Activated CD8-positive, alpha-beta memory T cell treated with anti-CD3 and anti-CD28 coated beads, Interleukin-2, amount 50 U/mL, for 48 hours (primary cell): Measurements from ENCODE around the gene MMP28.
"Not testable (repeated sequence)": the region's sequence is repeated elsewhere in the genome, so short reads cannot be mapped to it uniquely, and the experiment has no call there.

ENCODE experiments used
- DNase-seq: peaks from one replicate; pipeline ENCODE4 v3.0.0-alpha.2; 2020

MMP28 gene

GRCh38 chr17:35765086-35765710, 30.2 kb downstream of the MMP28 start:
- no peak for DNase-seq

DNA sequence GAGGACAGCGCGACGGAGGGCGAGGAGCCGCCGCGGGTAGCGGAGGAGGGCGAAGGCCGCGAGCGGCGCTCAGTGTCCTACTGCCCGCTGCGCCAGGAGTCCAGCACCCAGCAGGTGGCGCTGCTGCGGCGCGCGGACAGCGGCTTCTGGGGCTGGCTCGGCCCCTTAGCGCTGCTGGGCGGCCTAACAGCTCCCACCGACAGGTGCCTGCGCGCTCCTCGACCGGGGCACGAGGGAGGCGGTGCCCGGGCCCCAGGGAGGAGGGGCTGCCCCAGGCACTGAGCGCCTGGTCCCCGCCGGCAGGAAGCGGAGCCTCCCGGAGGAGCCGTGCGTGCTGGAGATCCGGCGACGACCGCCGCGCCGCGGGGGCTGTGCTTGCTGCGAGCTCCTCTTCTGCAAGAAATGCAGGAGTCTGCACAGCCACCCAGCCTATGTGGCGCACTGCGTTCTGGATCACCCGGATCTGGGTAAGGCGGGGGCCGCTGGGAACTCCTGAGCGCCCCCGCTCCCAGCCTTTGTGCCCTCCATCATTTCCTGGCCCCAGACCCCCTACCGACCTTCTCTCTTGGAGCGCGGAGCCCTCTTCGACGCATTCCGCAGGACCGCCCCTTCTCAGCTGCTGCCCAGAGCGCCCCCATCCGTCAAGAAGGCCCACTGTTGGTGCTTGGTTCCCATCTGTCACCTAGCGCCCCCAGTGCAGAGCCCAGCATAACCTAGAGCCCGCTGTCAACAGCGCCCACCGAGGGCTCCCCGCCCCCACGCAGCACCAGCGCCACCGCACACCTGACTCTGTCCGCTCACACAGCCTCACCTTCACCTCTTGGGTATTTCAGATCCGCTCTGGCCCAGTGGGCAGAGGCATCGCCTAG, 31.1 kb downstream of the MMP28 start:
- DNase-seq: peak; percentile 96

DNA sequence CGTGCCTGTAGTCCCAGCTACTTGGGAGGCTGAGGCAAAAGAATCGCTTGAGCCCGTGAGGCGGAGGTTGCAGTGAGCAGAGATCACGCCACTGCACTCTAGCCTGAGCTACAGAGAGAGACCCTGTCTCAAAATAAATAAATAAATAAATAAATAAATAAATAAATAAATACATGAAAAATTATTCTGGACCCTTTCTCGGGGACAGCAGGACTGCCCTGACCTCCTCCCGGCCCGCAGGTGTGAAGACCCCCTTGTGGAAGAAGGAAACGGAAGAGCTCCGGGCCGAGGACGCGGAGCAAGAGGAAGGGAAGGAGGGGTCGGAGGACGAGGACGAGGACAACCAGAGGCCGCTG, 31.7 kb downstream of the MMP28 start:
- DNase-seq: no peak

- no peak for DNase-seq
These were observed 33.8 kb downstream of the MMP28 start for GRCh38 chr17:35761601-35762000.

DNA sequence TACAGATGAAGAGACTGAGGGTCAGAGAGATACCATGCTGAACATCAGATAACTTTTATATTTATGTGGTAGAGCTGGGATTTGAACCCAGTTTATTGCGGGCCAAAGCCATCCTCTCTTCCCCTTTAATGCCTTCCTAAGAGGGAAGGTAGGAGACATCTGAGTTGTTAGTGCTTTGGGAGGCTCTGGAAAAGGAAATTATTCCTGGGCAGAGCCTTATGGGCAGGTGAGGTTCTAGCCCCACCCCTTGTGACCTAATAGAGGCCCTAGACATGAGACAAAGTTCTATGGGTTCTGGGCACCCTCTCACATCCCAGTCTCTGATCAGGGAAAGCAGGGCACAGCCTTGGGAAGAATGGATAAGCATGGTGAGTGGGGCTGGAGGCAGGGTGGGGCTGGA, 34.9 kb downstream of the MMP28 start, which contains the start of gene C17orf50:
C17orf50 (plus strand) TSS at position 301 of the 400 bp plus-strand sequence; CDS start at position 356, 55 bp downstream.
- no peak for DNase-seq

- DNase-seq: no peak
These were observed 38.2 kb downstream of the MMP28 start for GRCh38 chr17:35757243-35757642.

GRCh38 chr17:35752945-35753764, 42.3 kb downstream of the MMP28 start, which contains the start of gene GAS2L2:
TSS of gene GAS2L2 (minus strand) at chr17:35753239. CDS start at chr17:35752850, 389 bp downstream.
- no peak for DNase-seq

DNA sequence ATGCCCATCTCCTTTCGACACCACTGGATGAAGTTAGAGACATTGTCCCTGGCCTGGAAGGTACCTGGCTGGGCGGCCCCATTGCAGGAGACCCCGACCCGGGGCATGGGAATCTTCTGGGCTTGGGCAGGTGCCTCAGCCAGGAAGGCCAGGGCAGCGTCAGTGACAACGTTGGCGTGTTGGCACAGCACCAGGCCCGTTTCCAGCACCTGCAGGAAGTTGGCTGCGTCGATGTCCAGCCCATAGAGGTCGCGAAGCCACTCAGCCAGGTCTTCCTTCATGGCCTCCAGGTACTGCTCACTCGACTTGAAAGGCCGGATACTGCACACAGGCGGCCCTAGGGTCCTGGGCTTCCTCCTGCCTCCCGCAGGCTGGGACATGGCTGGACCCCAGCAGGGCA, 43.0 kb downstream of the MMP28 start:
- DNase-seq: no peak

DNA sequence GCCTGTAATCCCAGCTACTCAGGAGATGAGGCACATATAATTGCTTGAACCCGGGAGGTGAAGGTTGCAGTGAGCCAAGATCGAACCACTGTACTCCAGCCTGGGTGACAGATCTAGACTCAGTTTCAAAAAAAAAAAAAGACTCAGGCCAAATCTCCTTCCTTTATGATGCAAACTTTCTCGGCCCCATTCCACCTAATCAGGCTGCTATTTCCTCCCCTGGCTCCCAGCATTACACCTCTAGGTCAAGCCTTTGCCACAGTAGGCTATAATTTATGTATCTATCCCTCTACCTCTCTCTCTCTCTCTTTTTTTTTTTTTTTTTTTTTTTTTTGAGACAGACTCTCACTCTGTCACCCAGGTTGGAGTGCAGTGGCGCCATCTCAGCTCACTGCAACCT, 43.9 kb downstream of the MMP28 start:
- not testable (repeated sequence) for DNase-seq

- DNase-seq: no peak
These were observed 44.7 kb downstream of the MMP28 start for GRCh38 chr17:35750526-35751395.

DNA sequence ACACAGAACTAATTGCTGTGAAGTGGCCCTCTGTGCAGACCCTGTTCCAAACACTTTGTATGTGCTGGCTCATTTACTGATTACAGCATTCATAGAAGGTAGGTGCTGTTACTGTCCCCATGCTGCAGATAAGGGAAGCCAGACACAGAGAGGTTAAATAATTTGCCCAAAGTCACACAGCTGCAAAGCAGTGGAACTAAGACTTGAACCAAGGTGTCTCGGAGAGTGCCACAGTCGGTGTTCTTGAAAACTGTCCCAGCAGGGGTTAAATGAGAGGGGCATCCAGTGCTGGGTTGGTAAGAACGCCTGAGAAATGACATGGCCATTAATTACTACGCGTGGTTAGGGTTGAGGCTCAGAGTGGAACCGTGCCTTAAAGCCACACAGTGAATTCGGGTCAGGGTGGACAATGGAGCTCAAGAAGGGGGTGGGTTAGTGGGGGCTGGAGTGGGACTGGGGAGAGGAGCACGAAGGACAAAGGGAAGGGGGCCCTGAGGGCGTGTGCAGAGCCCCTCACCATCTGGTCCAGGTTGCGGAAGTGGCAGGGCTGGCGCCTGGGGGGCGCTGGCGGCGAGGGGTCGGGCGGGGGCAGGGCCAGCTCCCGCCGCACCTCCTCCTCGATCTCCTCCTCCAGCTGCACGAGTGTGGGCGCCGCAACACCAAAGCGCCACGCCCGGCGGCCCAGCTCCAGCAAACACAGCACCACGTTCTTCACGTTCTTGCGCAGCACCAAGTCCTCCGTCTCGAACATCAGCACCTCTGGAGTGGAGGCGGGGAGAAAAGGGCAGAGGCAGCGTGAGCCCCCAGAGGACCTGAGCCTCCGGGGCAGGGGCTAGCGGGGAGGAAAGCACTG, 45.7 kb downstream of the MMP28 start:
- peak; percentile 61 for DNase-seq

DNA sequence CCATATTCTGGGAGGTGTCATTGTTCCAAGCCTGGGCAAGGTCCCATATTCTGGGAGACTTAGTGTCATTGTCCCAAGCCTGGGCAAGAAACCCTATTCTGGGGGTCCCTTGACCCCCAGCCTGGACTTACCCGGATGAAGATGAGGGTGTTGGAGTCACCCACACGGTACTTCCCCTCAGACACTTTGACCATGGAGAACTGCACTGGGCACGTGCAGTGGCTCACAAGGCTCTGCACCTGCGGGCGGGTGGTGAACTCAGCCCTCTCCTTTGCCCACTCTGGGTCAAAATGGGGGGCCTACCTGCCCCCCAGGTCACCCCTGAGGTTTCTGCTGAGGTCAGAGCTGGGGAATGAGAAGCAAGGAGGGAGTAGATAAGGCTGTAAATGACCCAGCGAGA, 46.5 kb downstream of the MMP28 start:
- DNase-seq: peak; percentile 52

GRCh38 chr17:35748341-35748841, 47.0 kb downstream of the MMP28 start:
- DNase-seq: peak; percentile 64

DNA sequence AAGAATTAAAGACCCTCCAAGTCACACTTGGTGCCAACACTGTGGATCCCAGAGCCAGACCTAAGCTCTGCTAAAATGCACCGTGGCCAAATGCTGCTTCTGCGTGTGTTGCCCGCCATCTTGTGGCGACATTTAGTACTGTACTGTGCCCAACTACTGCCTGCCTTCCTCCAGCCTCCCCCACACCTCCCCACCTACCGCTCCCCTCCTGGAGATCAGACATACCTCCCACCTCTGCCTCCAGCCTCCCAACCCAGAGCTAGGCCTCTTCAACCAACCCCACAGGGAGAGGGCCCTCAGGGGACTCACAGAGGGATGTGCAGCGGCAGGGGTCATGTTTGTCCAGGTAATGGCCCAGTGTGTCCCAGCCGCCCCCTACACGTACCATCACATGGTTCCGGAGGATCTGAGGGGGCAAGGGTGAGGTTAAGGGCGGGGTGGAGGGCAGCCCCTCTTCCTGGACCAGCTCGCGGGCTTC, 47.9 kb downstream of the MMP28 start:
- DNase-seq: peak; percentile 90

DNA sequence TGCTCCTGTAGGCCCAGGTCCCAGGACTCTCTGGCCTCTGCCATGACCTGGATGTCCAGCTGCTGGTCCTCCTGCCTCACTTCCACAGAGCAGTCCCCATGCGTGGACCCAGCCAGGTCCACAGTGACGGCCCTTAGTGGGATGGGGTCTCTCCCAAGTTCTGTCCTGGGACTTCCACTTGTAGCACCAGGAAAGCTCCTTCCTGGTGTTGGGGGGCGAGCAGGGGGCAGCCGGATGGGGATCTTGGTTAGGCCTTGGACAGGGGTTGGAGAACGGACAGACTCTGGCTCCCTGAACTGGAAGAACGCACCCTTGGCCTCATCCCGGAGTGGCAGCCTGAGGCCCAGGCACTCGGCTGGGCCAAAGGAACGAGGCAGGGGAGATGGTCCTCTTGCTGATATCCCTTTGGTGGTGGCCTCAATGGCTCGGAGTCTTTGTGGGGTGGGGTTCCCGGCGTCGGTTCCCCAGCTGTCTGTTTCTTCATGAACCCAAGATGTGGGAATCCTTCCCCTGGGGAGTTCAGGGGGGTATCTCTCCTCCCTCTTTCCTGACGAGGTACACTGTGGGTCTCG, 49.6 kb downstream of the MMP28 start:
- no peak for DNase-seq

DNA sequence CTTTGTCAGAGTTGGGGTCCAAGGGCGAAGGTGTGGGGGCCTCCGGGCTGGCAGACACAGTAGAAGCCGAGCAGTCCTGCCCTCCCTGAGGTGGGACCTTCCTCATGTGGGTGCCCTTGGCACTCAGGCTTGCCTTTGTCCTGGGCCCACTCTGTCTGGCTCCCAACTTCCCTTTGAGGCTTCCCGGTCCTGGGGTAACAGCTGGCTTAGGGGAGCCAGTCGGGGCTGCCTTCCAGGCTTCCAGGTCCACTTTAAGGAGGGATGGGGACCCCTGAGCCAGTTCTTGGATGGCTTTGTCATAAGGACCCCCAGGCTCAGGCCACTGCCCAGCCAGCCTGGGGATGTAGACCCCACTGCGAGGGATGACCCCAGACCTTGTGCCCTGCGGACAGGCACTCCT, 50.2 kb downstream of the MMP28 start:
- DNase-seq: no peak

- no peak for DNase-seq
These were observed 50.6 kb downstream of the MMP28 start for GRCh38 chr17:35744830-35745229.

DNA sequence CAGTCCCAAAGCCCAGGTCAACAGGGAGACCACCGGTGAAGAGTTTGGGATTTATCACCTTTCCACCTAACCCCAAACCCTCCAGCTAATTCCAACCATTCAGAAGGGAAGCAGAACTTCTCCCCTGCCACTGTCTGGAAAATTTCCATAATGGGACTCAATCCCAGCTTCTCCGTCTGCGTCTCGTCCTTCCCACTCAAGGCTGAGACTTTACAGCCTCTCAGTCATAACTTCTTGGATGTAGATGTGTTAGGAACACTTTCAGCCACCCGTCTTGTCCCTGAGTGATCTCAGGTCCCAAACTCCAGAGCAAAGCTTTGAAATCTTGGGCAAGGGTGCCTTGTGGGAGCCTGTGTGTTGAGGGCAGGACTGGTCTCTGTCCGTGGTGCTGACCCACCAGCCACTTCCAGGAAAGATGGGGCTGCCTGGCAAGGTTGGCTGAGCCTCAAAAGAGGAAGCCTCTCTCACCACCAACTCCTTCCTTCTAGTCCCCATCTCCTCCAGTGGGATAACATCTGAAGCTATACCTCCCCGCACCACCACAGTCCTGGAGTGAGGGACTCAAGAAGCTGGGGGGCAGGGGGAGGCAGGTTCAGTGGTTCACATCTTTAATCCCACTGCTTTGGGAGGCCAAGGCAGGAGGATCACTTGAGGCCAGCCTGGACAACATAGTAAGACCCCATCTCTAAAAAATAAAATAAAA, 51.7 kb downstream of the MMP28 start:
- peak; percentile 60 for DNase-seq

DNA sequence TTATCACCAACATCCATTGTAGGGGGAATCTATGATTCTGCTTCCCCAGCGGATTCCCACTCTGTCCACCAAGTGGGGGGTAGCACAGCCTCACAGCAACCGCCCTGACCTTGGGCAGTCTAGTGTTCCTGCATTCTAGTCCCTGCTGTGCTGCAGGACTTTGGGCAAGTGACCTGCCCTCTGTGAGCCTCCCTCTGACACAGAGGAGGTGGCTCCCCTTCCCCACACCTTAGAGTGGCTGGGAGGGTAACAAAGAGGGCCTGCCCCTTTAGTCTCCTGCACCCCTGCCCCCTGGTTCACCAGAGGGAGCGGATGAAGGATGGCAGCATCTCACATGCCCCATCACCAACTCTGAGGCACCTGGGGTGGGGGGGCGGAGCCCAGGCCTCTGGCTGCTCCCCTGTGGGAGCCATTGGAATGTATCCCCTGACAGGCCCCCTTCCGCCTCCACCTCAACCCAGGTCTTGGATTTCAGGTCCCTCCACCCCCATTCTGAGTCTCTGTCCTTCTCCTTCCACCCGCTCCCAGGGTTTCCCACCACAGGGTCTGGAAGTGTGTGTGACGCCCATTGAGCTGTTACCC, 52.5 kb downstream of the MMP28 start:
- DNase-seq: no peak

DNA sequence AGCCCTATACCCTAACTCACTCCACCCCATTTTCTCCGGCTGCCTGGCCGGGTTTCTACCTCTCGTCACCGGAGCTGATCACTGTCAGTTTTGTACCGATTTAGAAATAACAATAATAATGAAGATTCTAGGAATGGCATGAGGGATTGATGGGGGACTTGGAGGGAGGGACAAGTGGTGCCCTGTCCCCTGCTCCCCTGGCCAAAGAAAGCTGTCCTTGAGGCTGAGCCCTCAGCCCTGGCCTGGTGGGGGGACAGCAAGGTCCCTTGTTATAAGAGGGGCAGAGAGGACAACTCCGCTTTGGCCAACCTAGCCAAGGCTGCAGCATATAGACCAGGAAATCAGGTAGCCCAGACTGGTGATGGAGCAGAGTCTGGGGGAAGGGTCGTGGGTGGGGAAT, 52.9 kb downstream of the MMP28 start:
- DNase-seq: no peak
